GM12801 (cell line): ENCODE measurements around the gene PSMA6.

Experiments
- CTCF ChIP-seq: IDR thresholded peaks from one replicate; pipeline ENCODE4 v1.5.1; 2011; ENCODE audit warnings: control low read depth; ENCODE audit not compliant: insufficient read length; ENCODE audit errors: extremely low read depth

Gene PSMA6

DNA sequence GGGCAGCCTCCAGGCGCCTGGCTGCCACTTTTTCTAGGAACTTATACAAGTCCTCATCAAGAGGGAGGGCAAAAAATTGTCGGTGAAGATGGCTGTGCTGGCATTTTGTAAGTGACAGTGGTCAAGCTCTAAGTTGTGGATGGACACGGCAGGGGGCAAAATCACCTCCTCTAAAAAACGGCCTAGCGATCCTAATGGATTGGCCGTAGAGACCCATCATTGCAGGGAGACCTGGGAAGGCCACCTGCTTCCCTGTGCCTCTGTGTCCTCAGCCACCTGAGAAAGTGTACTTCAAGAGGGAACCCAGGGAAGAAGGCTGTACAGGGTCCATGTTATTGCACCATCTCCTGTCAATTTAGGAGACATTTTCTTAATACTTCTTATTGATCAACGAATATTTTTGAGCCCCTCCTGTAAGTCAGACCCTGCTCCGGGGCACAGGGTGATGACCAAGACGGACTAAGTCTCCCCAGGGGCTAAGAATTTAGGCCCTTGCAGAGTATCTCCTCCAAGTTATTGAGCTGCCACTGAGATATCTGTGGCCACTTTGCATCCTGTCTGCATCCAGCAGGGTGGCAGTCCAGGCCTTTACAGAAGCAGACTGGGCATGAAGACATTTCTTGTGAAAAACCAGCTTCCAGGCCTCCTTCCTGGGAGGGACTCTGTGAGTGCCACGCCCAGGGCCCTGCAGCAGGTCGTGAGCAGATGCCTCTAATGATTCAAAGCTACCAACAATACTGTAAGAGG lies 40.5 kb downstream of the PSMA6 start:
- TF ChIP-seq CTCF: no peak

DNA sequence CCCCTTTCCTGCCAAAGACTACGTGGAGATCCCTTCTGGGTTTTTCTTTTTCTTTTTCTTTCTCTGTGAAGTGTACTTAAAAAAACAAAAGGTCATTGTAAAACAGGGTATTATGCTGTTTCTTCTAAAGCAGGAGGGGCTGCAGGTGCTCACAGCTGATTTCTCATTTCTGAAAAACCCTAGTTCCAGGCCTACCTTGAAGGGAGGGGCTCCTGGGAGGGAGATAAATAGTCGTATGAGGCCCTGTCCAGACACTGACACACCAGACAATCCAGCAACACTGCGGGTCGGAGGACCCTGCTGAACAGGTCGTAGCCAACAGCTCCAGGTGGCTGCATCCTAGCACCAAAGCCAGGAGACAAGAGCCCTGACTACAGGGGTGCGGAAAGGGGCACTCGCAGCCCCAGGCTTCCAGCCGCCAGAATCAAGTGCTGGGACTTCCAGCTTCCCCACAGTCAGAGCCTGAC lies 41.1 kb downstream of the PSMA6 start:
- no peak for TF ChIP-seq CTCF

DNA sequence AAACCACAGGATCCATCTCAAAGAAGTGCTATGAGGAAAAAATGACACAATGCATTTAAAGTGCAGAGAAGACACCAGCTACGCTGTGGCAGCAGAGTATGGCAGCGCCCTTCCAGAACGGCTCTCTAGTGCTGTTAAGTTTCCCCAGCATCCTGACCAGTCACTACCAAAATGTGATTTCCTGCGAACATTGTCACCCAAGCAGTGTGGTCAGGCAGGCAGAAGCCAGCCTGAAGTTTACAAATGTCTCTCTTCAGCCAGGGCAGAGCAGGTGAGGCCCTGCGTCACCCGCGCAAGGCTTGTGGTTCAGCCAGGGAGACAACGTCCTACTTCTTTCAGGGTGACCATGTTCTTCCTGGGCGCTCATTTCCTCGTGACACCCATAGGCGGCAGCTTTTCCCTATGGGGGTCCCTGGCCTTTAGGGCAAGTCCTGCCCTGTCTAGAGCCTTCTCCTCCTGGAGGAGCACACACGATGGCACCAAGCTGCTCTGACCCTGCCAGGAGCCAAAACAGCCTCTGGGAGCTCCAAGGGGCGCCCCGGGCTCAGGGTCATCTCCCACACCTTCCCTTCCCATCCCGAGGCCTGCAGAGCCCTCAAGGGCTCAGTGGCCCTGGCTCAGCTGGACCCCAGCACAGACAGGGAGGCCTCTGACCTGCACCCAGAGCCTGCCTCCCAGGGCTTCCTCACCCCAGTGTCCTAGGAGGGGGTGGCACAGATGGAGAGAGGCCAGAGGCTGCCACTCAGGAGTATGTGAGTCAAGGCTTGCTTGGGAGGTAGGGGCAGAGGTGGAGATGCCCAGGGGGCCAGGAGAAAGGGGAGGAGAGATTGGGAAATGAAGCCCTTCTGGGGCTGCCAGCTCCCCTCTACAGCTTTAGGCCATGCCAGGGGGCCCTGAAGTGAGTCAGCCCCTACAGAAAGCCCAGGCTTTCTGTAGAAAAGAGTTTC lies 41.9 kb downstream of the PSMA6 start:
- TF ChIP-seq CTCF: no peak

DNA sequence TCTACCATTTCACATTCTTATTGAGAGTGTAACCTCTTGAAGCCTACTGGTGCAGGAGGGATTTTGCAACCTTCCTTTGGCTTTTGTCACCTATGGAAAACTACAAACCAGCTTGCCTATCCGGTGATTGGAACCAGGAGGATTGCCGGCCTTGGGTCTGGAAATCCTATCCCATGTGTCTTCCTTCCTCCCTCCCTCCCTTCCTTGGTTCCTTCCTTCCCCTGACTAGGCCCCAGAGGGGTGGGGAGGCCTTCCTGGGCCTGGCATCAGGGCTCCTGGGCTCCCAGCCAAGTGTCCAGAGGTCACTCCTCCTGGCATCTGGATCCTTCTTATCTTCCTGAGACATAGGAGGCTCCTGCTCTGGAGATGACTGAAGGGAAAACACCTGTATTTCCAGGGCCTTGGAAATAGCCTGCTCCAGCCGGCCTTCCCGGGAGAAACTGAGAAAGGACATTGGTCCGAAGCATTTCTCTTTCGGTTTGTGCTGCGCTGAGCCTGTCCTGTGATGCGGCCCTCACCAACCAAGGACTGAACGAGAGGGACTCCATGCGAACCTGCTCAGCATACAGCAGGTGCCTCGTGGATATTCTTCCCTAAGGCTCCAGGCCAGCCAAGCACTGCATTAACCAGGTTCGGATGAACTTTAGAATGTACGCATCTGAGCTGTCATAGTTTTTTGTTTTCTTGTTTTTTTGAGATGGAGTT lies 43.4 kb downstream of the PSMA6 start:
- TF ChIP-seq CTCF: no peak

GRCh38 chr14:35336494-35337268 lies 44.5 kb downstream of the PSMA6 start:
- no peak for TF ChIP-seq CTCF

- no peak for TF ChIP-seq CTCF
Observed at GRCh38 chr14:35337269-35338255, 45.4 kb downstream of the PSMA6 start.
